ENCODE measurements around the gene CBLN3.
A peak's percentile ranks its signal among the peaks of the same experiment; 100 is the strongest.
"Not testable (repeated sequence)": the region's sequence is repeated elsewhere in the genome, so short reads cannot be mapped to it uniquely, and the experiment has no call there.

The CBLN3 gene

DNA sequence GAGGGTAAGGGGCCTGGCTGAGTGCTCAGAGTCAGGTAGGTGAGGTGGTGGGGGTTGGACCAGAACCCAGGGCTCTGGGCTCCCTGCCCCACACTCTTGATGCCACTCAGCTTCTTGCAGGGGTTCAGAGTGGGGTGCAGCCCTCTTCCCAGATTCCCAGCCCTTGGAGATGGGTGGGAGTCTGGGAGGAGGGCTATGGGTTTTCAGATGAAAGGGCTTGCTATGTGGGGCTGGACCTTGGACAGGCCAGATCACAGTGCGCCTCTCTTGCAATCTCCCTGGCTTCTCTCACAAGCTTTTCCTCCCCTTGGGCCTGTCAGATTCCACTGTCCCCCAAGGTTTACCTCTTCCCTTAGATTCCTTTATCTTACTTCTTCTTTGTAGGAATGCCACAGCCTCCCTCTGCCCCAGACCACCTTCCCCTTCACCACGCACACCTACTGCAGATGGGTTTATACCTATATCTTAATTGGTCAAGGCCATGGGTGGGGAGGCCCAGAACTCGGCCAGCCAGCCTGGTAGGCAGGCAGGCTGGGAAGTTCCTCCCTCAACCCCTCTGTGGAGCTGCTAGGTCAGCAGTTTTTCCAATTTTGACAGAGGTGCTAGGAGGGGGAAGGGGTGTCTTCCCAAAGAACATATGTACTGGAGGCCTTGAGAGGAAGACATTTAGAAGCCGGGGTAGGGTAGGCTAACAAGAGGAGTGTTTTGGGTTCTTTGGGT lies 29.3 kb downstream of the CBLN3 start:
- DNase-seq, result no peak

DNA sequence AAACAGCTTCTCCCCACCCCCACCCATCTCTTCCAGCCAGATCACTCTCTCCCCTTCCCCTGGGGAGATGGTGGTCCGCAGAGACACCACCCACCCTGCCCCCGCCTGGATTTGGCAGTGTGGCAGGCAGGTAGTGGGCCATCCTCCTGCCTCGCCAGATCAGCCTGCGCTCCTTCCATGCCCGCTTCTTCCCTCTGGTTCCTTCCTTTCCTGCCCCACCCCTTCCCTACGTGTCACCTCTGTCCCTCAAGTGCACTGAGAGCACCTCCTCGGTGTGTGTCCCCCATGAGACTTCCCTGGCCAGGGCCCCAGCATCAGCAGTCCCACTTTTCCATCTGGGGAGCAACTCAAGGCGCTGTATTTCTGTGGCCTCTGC lies 30.0 kb downstream of the CBLN3 start:
- DNase-seq, result no peak

DNA sequence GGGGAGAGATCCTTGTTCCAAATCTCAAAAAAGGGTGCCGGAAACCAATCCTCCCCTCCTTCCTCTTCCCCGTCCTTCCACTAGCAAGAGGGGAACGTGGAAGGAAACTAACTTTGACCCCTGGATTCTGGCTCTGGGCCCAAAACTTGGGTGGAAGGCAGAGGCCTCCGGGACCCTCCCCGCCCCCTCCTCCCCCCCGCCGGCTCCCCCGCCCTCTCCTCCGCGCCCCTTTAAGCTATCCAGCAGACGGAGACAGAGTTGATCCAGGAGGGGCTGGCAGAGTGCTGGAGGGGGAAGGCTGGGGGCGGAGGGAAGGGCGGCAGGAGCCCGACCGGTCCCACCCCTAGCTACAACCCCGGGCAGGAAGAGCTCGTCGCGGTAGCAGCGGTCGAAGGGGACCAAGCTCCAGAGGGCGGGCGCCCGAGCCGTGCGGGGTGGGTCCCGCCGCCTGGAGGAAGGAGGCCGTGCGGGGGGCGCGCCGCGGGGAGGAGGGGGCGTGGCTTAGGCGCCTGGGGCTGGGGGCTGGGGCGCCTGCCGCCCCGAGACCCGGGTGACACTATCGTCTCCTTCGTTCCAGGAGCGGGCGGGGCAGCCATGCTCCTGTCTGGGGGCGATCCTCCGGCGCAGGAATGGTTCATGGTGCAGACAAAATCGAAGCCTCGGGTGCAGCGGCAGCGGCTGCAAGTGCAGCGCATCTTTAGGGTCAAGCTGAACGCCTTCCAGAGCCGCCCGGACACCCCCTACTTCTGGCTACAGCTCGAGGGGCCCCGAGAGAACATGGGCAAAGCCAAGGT lies 30.6 kb downstream of the CBLN3 start, which contains the start of gene NYNRIN:
TSS of gene NYNRIN (plus strand) at position 351 of the 794 bp plus-strand sequence. CDS start at position 595, 244 bp downstream.
- no peak for DNase-seq

DNA sequence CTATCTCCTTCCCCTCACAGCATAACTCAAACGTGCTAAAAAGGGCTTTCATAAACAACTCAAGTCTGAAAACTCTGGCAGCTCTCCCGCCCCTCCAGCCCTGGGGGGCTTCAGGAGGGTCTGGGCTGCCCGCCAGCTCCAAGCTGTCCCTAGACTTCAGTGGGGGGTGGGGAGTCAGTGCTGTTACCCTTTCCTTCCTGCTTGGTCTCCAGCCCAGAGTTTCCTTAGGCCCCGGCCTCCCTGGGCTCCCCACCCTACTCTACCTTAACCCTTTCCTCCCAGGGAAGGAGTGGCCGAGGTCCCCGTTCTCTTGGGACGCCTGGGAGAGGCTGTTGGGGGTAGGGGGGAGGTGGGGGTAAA lies 31.2 kb downstream of the CBLN3 start:
- no peak for DNase-seq

DNA sequence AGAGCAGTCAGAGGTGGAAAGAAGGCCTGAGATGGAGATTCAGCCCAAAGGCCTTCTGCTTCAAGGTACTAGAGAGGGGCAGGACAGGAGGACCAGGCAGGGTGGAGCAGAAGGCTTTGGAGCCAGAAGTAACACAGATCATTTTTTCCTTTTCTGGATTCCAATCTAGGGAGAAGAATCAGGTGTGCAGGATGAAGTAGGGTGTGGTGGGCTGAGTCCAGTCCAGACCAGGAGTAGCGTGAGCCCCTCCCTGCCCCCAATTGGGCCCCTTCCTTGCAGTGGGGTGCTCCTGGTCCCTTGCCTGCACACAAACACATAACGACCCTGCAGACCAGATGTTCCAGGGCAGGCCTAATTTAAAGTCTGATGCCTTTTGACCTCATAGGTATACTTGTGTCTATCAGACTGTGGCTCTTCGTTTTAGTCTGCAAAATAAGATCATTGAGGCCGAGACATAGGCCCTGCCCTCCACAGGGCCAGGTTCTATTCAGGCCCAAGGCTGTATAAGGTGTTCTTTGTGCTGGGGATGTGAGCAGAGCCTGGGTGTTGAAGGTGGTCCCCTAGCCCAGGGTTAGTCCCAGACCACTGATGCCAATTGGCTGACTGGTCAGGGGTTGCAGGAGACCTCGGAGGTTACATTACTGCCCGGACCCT lies 31.7 kb downstream of the CBLN3 start:
- DNase-seq, result no peak

DNA sequence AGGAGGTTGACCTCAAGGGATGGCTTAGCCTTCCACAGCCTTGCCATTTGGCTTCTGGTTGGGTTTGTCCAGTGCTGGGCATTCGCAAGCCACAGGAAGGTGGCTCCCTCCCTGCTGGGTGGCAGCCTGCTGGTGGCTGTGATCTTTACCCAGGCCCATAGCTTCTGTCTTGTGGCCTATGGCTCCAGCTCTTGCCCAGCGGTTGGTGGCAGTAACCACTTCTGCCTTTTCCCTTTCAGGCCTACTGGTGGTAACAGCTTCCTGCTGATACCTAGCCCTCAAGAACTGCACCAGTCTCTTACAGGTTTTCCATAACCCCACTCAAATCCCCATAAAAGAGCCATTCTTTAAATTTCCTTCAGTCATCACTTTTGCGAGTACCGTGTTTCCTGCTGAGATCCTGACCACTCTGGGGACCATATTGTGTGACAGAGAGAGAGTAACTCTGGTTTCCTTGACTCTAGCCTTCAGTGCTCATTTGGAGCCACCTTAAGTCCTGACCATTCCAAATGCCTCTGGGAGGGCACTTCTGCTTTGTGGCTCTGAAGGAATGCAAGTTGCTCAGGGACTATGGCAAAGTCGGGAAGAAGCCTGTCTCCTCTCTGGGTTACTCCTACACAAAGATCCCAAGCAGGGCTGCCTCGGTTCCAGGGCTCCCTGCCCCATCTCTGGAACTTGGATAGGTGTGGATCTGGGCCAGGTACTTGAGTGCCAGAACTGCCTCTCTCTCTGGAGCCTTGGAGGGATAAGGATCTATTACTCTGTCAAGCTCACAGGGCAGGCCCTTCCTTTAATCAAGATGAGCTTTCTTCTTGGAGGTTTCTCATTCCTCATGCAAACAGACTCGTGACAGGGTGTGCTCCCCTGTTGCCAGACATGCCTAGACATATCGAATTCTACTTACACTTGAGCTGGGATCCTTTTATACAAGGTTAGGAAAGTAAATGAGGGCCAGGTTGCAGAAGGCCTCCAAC lies 33.6 kb downstream of the CBLN3 start:
- no peak for DNase-seq

DNA sequence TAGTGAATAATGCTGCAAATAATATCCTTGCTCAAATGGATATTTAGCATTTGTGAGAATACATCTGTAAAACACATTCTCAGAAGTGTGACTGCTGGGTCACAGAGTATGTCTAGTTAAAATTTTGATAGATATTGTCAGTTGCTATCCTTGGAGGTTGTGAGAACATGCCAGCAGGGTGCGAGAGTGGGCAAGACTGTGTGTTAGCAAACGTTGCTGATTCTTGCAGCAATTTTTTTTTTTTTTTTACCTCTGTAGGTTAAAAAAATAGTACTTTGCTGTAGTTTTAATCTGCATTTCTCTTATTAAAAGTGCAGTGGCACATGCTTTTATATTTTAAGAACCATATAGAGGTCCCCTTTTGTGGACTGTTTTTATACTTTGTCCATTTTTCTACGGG lies 35.2 kb downstream of the CBLN3 start:
- DNase-seq, result no peak

DNA sequence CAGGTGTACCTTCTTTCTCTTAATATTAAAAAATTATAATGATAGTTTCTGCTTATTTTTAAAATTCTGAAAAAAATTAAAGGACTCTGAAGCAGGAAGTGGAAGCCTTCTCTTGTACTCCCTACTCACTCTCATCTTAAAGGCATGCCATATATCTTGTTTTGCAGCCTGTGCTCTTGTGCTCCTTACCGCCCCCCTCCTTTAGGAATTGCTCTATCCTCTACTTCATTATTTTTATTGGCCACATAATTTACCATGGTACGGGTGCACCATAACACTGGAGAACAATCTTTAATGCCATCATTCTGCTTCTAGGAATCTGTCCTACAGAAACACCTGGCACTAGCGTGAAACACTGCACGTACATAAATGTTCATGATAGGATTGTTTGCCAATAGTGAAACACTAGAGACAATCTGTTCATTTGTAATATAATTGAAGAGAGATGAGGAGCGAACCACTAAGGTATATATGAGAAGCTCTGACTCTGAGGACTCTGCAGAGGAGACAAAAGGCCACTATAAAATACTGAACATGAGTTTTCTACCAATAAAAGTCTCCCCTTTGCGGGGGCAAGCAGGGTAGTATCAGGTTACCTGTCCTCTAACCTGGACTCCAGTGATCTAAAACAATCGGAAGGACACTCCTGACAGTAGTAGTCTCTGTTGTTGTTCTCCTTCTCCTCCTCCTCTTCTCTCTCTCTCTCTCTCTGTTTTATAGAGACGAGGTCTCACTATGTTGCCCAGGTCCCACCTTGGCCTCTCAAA lies 37.0 kb downstream of the CBLN3 start:
- peak; percentile 34 for DNase-seq

DNA sequence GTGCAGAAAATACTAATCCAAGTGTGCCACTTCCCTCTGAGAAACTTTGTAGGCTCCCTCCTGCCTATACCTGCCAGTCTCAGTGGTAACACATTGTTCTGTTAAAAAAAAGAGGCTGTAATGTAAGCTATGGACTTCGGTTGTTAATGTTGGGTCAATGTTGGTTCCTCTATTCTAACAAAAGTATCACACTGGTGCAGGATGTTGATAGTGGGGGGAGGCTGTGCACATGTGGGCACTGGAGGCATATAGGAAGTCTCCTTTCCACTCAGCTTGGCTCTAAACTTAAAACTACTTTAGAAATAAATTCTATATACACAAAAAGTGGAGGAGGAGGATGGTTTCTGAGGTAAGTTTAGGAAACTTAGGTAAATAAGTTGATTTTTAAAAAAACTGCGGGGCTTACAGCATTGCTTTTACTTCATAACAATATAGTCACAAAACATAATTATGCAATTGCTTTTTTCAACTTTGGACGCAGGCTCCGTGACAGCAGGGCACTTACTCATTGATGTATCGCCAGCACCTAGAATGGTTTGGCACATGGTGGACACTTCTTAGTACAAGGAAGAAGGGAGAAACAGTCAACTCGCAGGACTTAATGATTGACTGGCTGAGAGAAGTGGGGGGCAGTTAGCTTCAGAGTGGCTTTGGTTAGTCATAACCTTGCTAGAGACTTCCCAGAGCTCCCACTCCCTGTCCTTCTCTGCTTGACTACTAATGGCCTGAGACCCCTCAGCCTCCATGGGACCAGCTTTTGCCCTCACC lies 38.6 kb downstream of the CBLN3 start:
- no peak for DNase-seq

DNA sequence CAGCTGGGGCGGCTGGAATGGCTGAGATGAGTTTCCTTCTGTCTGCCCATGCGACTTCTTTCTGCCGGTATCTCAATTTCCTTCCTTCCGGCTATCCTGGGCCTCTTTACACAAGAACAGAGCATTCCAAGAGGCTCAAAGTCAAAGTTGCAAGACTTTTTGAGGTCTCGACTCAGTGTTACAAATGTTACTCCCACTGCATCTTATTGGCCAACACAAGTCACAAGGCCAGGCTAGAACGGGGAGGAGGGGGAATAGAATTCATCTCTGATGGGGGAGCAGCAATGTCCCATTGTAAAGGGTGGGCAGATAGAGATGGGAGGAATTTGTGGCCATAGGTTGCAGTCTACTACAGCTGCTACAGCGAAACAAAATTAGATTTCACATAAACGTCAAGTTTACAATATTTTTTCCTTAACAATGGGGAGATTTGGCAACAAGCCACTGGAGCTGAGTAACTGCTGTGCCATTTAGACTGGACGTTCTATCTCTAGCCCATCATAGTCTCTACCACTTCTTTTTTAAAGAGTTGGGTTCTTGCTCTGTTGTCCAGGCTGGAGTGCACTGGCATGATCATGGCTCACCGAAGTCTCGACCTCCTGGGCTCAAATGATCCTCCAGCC lies 40.1 kb downstream of the CBLN3 start:
- no peak for DNase-seq

DNA sequence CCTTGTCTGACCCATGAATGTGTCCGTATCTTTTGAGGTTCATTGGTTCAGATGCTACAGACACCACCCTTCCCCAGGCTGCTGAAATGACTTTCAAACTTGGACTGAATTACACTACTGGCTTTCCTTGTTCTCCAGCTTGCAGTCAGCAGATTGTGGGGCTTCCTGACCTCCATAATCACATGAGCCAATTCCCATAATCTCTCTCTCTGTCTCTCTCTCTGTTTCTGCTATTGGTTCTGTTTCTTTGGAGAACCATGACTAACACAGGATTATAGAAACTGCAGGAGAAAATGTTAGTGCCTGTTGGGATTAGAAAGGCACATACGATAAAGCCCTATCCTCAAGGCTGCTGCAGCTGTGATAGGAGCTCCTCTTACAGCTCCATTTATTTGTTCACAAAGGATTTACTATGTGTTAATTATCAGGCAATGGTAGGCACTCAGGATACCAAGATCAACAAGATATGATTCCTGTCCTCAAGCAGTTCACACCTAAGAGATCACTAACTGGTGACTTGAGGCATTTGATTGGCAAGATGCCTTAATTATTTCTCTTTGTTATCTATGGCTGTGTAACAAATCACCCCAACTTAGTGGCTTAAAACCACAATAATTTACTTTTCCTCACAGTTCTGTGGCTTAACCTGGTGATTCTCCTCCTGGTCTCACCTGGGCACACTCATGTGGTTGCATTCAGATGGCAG lies 40.8 kb downstream of the CBLN3 start:
- DNase-seq, result no peak

DNA sequence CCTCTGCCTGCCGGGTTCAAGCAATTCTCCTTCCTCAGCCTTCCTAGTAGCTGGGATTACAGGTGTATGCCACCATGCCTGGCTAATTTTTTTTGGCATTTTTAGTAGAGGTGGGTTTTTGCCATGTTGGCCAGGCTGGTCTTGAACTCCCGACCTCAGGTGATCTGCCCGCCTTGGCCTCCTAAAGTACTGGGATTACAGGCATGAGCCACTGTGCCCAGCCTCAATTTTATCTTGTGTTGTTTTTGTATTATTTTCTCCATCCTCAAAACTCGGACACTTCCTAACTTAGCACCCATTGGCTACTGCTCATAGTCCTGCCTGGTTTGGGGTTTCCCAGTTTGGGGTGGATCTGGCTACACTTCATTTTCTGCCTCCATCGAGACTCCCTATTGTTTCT lies 41.9 kb downstream of the CBLN3 start:
- DNase-seq, result not testable (repeated sequence)

DNA sequence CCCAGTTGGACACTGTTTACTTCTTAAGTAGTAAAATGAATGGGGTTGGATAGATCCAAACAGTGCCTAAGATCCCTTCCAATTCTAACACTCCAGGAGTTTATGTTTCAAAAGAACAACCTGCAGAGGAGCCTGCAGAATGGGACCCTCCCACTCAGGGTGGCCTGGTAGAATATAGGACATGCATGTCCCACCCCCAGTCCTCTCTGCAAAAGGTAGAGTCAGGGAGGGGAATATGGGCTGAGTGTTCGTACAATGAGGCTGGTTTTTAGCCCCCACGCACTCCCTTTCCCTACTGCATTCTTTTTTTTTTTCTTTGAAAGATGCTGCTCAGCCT lies 42.5 kb downstream of the CBLN3 start:
- DNase-seq, result no peak

DNA sequence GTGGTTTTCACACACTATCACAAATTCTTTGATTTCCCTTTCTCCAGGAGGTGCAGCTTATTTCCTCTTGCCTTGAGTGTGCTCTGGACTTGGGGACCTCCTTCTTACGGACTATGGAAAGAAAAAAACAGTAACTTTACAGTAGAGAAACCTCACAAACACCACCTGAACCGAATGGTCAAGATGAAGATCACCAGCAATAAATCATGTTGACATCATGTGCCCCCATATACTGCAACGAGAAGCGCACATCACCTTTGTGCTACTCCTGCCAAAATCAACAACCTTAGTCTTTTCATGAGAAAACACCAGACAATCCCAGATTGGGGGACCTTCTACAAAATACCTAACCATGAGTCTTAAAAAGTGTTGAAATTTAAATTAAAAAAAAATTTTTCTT lies 43.9 kb downstream of the CBLN3 start:
- DNase-seq, result no peak

DNA sequence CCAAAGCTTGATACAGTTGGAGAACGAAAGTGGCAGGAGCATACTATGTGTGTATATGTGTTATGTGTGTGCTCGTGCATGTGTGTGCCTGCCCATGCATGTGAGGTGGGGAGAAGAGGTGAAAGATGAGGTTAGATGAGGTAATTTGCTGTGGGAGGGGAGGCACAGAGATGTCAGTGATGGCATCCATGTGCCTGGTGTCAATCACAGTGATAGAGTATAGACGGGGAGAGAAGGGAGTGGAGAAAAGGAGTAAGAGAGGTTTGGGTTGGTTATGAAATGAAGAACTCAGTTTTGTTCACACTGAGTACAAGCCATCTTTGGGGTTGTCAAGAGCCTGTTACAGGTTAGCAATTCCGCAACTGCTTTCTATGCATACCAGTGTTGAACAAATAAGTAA lies 45.3 kb downstream of the CBLN3 start:
- no peak for DNase-seq

DNA sequence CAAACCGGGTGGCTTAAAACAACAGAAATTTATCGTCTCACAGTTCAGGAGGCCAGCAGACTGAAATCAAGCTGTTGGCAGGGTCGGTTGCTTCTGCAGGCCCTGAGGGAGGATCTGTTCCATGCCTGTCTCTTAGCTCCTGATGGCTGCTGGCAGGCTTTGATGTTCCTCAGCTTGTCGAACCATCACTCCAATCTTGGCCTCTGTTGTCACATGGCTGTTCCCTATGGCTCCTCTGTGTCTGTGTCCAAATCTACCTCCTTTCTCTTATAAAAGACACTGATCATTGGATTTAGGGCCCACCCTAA lies 47.5 kb downstream of the CBLN3 start:
- no peak for DNase-seq

DNA sequence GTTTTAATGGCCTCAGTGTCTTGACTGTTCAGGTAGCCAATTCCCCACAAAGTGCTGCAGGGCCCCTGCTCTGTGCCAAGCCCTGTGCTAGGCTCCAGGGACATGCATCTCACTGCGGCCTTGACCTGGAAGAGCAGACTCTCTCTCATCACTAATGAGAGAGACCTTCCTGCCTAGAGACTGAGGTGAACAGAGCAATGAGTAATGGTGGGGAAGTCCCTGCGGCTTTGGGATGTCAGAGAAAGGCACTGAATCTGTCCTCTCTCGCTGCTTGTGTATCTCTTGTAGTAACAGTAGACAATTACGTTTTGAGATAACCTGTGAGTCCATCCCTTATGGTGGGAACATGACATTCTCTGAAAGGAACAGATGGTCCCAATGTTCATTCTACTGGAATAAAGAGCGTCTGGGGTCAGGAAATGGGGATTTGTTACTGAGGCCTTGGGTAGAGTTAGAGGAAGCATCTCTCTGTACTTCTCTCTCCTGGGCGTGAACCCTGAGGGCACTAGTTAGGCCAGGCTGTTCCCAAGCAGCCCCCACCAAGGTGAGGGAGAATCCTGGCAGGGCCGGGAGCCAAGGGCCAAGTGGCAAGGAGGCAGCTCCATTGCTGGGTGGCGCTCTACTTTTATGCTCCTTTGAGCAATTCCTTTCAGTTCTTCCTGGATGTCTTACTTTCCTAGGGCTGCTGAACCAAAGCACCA lies 48.0 kb downstream of the CBLN3 start:
- DNase-seq, result no peak

DNA sequence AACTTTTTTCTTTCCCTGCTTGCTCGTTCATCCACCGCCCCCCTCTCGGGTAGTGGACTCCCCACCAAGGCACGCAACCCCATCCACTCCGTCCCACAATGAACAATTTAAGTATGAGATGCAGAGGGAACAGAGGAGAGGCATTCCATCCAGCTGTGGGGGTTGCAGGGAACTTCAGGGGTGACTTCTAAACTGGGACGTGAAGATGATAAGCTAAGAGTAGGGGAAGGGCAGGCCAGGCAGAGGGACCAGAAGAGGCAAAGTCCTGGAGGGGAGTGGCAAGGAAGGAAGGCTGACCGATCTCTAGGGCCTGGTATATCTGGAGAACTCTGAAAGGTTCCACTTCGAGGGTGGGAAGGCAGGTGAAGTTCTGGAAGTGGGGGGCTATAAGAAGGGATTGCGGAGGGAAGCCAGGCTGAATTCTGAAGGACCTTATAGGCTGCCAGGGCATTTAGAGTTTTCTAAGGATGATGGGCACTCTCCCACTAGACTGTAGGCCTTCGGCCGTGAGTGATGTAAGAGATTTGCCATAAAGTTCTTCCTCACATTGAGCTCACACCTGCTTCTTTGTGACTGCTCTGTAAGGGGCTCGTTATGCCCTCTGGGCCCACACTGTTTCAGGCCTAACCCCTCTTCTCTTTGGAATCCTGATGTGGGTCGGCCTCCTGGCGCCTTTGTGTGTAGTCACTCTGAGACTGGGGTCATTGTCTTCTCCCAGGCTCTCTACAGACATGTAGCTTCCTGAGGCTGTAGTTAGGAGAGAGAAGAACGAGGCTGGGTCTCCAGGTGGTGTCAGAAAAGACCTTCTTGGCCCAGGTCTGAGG lies 49.3 kb downstream of the CBLN3 start:
- no peak for DNase-seq
